OCI-LY3 (cell line): ENCODE results near the gene SPAG9.

ENCODE experiments used
- H2AFZ ChIP-seq: fragments of 200-600, 300-600 bp; shearing (Covaris generic); 2 replicates; pipeline ENCODE4 v1.6.0; 2014; ENCODE audit warnings: antibody characterized with exemption, low read depth, low read length
- H3K27ac ChIP-seq: fragments of 200-600, 300-600 bp; sonication (generic); 2 replicates; pipeline ENCODE4 v1.5.1; 2014; ENCODE audit warnings: mild to moderate bottlenecking, low read length, moderate library complexity, mixed read lengths
- H3K27me3 ChIP-seq: fragments of 200-600, 300-600 bp; sonication (generic); 2 replicates; pipeline ENCODE4 v1.6.1; 2014; ENCODE audit warnings: low read depth, low read length, mixed read lengths
- H3K36me3 ChIP-seq: fragments of 200-600, 300-600 bp; sonication (generic); replicated peaks from 2 replicates; pipeline ENCODE3; 2014; ENCODE audit warnings: low read depth, low read length, mixed read lengths
- H3K4me1 ChIP-seq: fragments of 300-600, 200-600 bp; sonication (generic); 2 replicates; pipeline ENCODE4 v1.6.1; 2014; ENCODE audit warnings: low read length, mixed read lengths
- H3K4me2 ChIP-seq: fragments of 200-600, 300-600 bp; sonication (generic); 2 replicates; pipeline ENCODE4 v1.6.1; 2014; ENCODE audit warnings: low read length, mixed read lengths
- H3K4me3 ChIP-seq: fragments of 300-600, 200-600 bp; sonication (generic); 2 replicates; pipeline ENCODE4 v1.5.1; 2014; ENCODE audit warnings: antibody characterized with exemption, mild to moderate bottlenecking, low read length, moderate library complexity
- H3K79me2 ChIP-seq: fragments of 300-600, 200-600 bp; shearing (Covaris generic); 2 replicates; pipeline ENCODE4 v1.6.1; 2014; ENCODE audit warnings: mild to moderate bottlenecking, low read length, mixed read lengths
- H3K9ac ChIP-seq: fragments of 300-600, 200-600 bp; shearing (Covaris generic); 2 replicates; pipeline ENCODE4 v1.6.0; 2014; ENCODE audit warnings: mild to moderate bottlenecking, low read length, moderate library complexity
- H3K9me3 ChIP-seq: fragments of 200-600, 300-600 bp; shearing (Covaris generic); 2 replicates; pipeline ENCODE4 v1.6.1; 2014; ENCODE audit warnings: low read length, mixed read lengths; ENCODE audit not compliant: insufficient read depth
- H4K20me1 ChIP-seq: fragments of 200-600, 300-600 bp; sonication (generic); 2 replicates; pipeline ENCODE4 v1.6.1; 2016; ENCODE audit warnings: low read length, mixed read lengths; ENCODE audit not compliant: insufficient read depth
- CTCF ChIP-seq: fragments of 200-600, 300-600 bp; sonication (generic); IDR thresholded peaks from 2 replicates; pipeline ENCODE4 v1.5.1; 2014; ENCODE audit warnings: antibody characterized with exemption, low read length, low read depth
- EZH2phosphoT487 ChIP-seq: fragments of 200-600 bp; shearing (Covaris generic); IDR thresholded peaks from 2 replicates; pipeline ENCODE4 v1.6.1; 2018; ENCODE audit warnings: antibody characterized with exemption, mixed run types, low read depth

The SPAG9 gene

GRCh38 chr17:50966163-50966666, 154.5 kb downstream of the SPAG9 start:
- no peak overlapping the region for H2AFZ ChIP-seq
- peaks cover 23% of the 10 kb centered on the region for H3K36me3 ChIP-seq
- H4K20me1 ChIP-seq = no peaks in the 10 kb centered on the region
- H3K4me1 ChIP-seq = peaks cover 5% of the 10 kb centered on the region
- H3K79me2 ChIP-seq = no peaks in the 10 kb centered on the region
- TF ChIP-seq EZH2phosphoT487 (no peak), CTCF (no peak)
- no peak overlapping the region for H3K9ac ChIP-seq
- H3K4me2 ChIP-seq = no peak overlapping the region
- no peaks in the 10 kb centered on the region for H3K27me3 ChIP-seq
- no peaks in the 10 kb centered on the region for H3K9me3 ChIP-seq
- no peak overlapping the region for H3K27ac ChIP-seq
- no peak overlapping the region for H3K4me3 ChIP-seq

- Histone ChIP-seq H3K9ac (no peak overlapping the region), H3K9me3 (no peaks in the 10 kb centered on the region), H3K4me1 (peaks cover 5% of the 10 kb centered on the region), H3K27me3 (no peaks in the 10 kb centered on the region), H3K4me3 (no peak overlapping the region), H2AFZ (no peak overlapping the region), H4K20me1 (no peaks in the 10 kb centered on the region), H3K36me3 (peaks cover 18% of the 10 kb centered on the region), H3K27ac (no peak overlapping the region), H3K4me2 (no peak overlapping the region), H3K79me2 (no peaks in the 10 kb centered on the region)
- no peak for TF ChIP-seq EZH2phosphoT487
- TF ChIP-seq CTCF = no peak
Observed at GRCh38 chr17:50963139-50963538, 157.5 kb downstream of the SPAG9 start.

GRCh38 chr17:50961282-50962220, 159.1 kb downstream of the SPAG9 start:
- TF ChIP-seq CTCF (no peak), EZH2phosphoT487 (no peak)
- Histone ChIP-seq H3K9me3 (no peaks in the 10 kb centered on the region), H2AFZ (no peak overlapping the region)

GRCh38 chr17:50959341-50959740, 161.3 kb downstream of the SPAG9 start:
- Histone ChIP-seq H3K4me2 (no peak overlapping the region), H3K36me3 (peaks cover 3% of the 10 kb centered on the region), H3K27ac (no peak overlapping the region), H3K79me2 (no peaks in the 10 kb centered on the region), H3K9ac (no peak overlapping the region), H2AFZ (no peak overlapping the region), H3K27me3 (no peaks in the 10 kb centered on the region), H3K4me3 (no peak overlapping the region), H3K9me3 (no peaks in the 10 kb centered on the region), H3K4me1 (peaks cover 9% of the 10 kb centered on the region), H4K20me1 (no peaks in the 10 kb centered on the region)
- TF ChIP-seq CTCF (no peak), EZH2phosphoT487 (no peak)

More at GRCh38 chr17:50961282-50962220, 159.1 kb downstream of the SPAG9 start:
- H3K27me3 ChIP-seq = no peaks in the 10 kb centered on the region
- H3K9ac ChIP-seq = no peak overlapping the region
- H3K27ac ChIP-seq = no peak overlapping the region
- H4K20me1 ChIP-seq = no peaks in the 10 kb centered on the region
- H3K79me2 ChIP-seq = no peaks in the 10 kb centered on the region
- H3K4me1 ChIP-seq = peaks cover 7% of the 10 kb centered on the region
- no peak overlapping the region for H3K4me2 ChIP-seq
- H3K36me3 ChIP-seq = peaks cover 14% of the 10 kb centered on the region
- no peak overlapping the region for H3K4me3 ChIP-seq
